SU-DHL-6 (cell line): ENCODE data around the gene SDK2.

Experiments used
- CTCF ChIP-seq: fragments of 200-600 bp; sonication (generic); IDR thresholded peaks from one replicate; pipeline ENCODE4 v1.5.1; 2017; ENCODE audit warnings: antibody characterized with exemption, mild to moderate bottlenecking, low read length, moderate library complexity; ENCODE audit not compliant: insufficient read depth, poor library complexity, severe bottlenecking
- EZH2phosphoT487 ChIP-seq: fragments of 200-600 bp; sonication (generic), shearing (Covaris generic); conservative IDR thresholded peaks from 2 replicates; pipeline ENCODE4 v1.6.1; 2018; ENCODE audit warnings: mild to moderate bottlenecking, antibody characterized with exemption, low read length, moderate library complexity, mixed read lengths

GRCh38 chr17:73491648-73492047, 152.6 kb downstream of the SDK2 start:
- no peak for TF ChIP-seq CTCF
- no peak for TF ChIP-seq EZH2phosphoT487
